Breast epithelium (tissue), 3 donors: ENCODE data around the gene LIPG.

Source experiments
- CTCF ChIP-seq, 3 donors: fragments of 450-650 bp; IDR thresholded peaks; one replicate each; pipeline ENCODE4 v1.5.1; 2016 to 2017; ENCODE audit warnings: antibody characterized with exemption in 3 of 3, mild to moderate bottlenecking in 3 of 3, moderate library complexity in 3 of 3
- POLR2A ChIP-seq: fragments of 450-650 bp; IDR thresholded peaks from one replicate; pipeline ENCODE4 v1.6.1; 2016; ENCODE audit warnings: antibody characterized with exemption, mild to moderate bottlenecking, moderate library complexity

- no peak for TF ChIP-seq CTCF (IDR thresholded peaks at IDR 0.05)
- no peak for TF ChIP-seq POLR2A
Observed at GRCh38 chr18:49564518-49564834, 2.6 kb downstream of the LIPG start.
